Activated B cell treated with CpG ODN at 0.5 μM for 24 hours (primary cell): ENCODE data around the gene GLI3. TPM values are rescaled to one million over a fixed set of nuclear protein-coding genes. Genes with fewer than 3 reads are reported as not detected.

ENCODE experiments used
- ATAC-seq: fragments of 200-7000 bp; cut with Tn5 transposase; one replicate; pipeline ENCODE4 v1.10.0; 2021; ENCODE audit warnings: low read depth, mild to moderate bottlenecking, moderate library complexity
- CTCF ChIA-PET: fragments of 350-600 bp; sonication (Branson Sonifier 250); formaldehyde crosslinking; loops from one replicate; lab custom pipeline; 2021; ENCODE audit warnings: antibody characterized with exemption; lab: Charles Lee
- POLR2A ChIA-PET: fragments of 350-600 bp; sonication (Branson Sonifier 250); formaldehyde crosslinking; loops from one replicate; lab custom pipeline; 2021; ENCODE audit warnings: antibody characterized with exemption; lab: Charles Lee
- DNase-seq: peaks from one replicate; pipeline ENCODE4 v3.0.0; 2022
- H3K27ac Mint-ChIP-seq: one replicate; pipeline ENCODE4 v1.8.0; 2020; ENCODE audit warnings: mixed read lengths
- H3K27me3 Mint-ChIP-seq: one replicate; pipeline ENCODE4 v1.8.0; 2021; ENCODE audit warnings: mixed read lengths
- H3K36me3 Mint-ChIP-seq: one replicate; pipeline ENCODE4 v1.8.0; 2021; ENCODE audit warnings: low read depth, mixed read lengths
- H3K4me1 Mint-ChIP-seq: one replicate; pipeline ENCODE4 v1.8.0; 2021; ENCODE audit warnings: mixed read lengths
- H3K4me3 Mint-ChIP-seq: one replicate; pipeline ENCODE4 v1.8.0; 2020; ENCODE audit warnings: mild to moderate bottlenecking, mixed read lengths
- H3K9me3 Mint-ChIP-seq: one replicate; pipeline ENCODE4 v1.8.0; 2020; ENCODE audit warnings: mixed read lengths
- CTCF ChIP-seq: fragments of 200-600 bp; IDR thresholded peaks from one replicate; pipeline ENCODE4 v1.8.0; 2022; ENCODE audit warnings: antibody characterized with exemption, mild to moderate bottlenecking
- intact Hi-C: fragments of 100-400 bp; cut with micrococcal nuclease; formaldehyde crosslinking; loops from one replicate; pipeline ENCODE4 v1.15.1; 2024
- total RNA-seq: library from RNA; stranded (reverse); gene quantifications from 2 replicates; pipeline ENCODE4 v1.2.3, GENCODE V29; 2022

The GLI3 gene
- total RNA-seq, 1 donor from 2014 or later, result not detected

GRCh38 chr7:42069590-42069989 lies 167.4 kb downstream of the GLI3 start:
- CTCF ChIA-PET, result no interaction called here

GRCh38 chr7:42068554-42069280 lies 168.3 kb downstream of the GLI3 start:
- no peak overlapping the region for H3K27ac Mint-ChIP-seq
- H3K27me3 Mint-ChIP-seq, result no peaks in the 10 kb centered on the region
- intact Hi-C loops, result no loop called here
- ATAC-seq (no peak), DNase-seq (no peak)
- no peaks in the 10 kb centered on the region for H3K4me1 Mint-ChIP-seq
- no peaks in the 10 kb centered on the region for H3K36me3 Mint-ChIP-seq
- H3K4me3 Mint-ChIP-seq, result no peak overlapping the region
- ChIA-PET POLR2A (no interaction called here), CTCF (no interaction called here)
- H3K9me3 Mint-ChIP-seq, result no peaks in the 10 kb centered on the region
- TF ChIP-seq CTCF, result no peak

More at GRCh38 chr7:42069590-42069989, 167.4 kb downstream of the GLI3 start:
- ATAC-seq (no peak), DNase-seq (no peak)
- Mint-ChIP-seq H3K27ac (no peak overlapping the region), H3K4me1 (no peaks in the 10 kb centered on the region), H3K27me3 (peaks cover 4% of the 10 kb centered on the region), H3K9me3 (no peaks in the 10 kb centered on the region), H3K36me3 (no peaks in the 10 kb centered on the region), H3K4me3 (no peak overlapping the region)
- TF ChIP-seq CTCF, result no peak
- intact Hi-C loops, result no loop called here
- POLR2A ChIA-PET, result no interaction called here

GRCh38 chr7:42065942-42066341 lies 171.1 kb downstream of the GLI3 start:
- intact Hi-C loops, result no loop called here
- ChIA-PET POLR2A (no interaction called here), CTCF (no interaction called here)
- Mint-ChIP-seq H3K27ac (no peak overlapping the region), H3K9me3 (no peaks in the 10 kb centered on the region), H3K36me3 (no peaks in the 10 kb centered on the region), H3K4me3 (no peak overlapping the region), H3K27me3 (no peaks in the 10 kb centered on the region), H3K4me1 (no peaks in the 10 kb centered on the region)
- DNase-seq (no peak), ATAC-seq (no peak)
- TF ChIP-seq CTCF, result no peak

- DNase-seq, result no peak
- Mint-ChIP-seq H3K4me1 (no peaks in the 10 kb centered on the region), H3K4me3 (no peak overlapping the region), H3K9me3 (no peaks in the 10 kb centered on the region), H3K27me3 (no peaks in the 10 kb centered on the region), H3K27ac (no peak overlapping the region), H3K36me3 (no peaks in the 10 kb centered on the region)
- no peak for TF ChIP-seq CTCF
- intact Hi-C loops, result no loop called here
- CTCF ChIA-PET, result no interaction called here
- ATAC-seq, result no peak
- POLR2A ChIA-PET, result no interaction called here
Measured at GRCh38 chr7:42065015-42065414, 172.0 kb downstream of the GLI3 start.

- no peak overlapping the region for H3K4me3 Mint-ChIP-seq
- intact Hi-C loops, result no loop called here
Measured at GRCh38 chr7:42064534-42064933, 172.5 kb downstream of the GLI3 start.

More at GRCh38 chr7:42064534-42064933, 172.5 kb downstream of the GLI3 start:
- TF ChIP-seq CTCF, result no peak
- CTCF ChIA-PET, result no interaction called here
- Mint-ChIP-seq H3K4me1 (no peaks in the 10 kb centered on the region), H3K27ac (no peak overlapping the region), H3K36me3 (no peaks in the 10 kb centered on the region), H3K27me3 (no peaks in the 10 kb centered on the region), H3K9me3 (no peaks in the 10 kb centered on the region)
- ATAC-seq, result no peak
- no peak for DNase-seq
- POLR2A ChIA-PET, result no interaction called here
